GM12892 (cell line): ENCODE measurements around the gene INPP4B.

Source experiments
- POLR2A ChIP-seq: IDR thresholded peaks from 2 replicates; pipeline ENCODE4 v1.6.1; 2011; ENCODE audit warnings: low read depth, low read length, control low read depth
- POLR2AphosphoS5 ChIP-seq: IDR thresholded peaks from 2 replicates; pipeline ENCODE4 v1.6.1; 2011; ENCODE audit warnings: low read depth, low read length, control low read depth
- TAF1 ChIP-seq: IDR thresholded peaks from 2 replicates; pipeline ENCODE4 v1.6.1; 2011; ENCODE audit warnings: low read depth, mild to moderate bottlenecking, control low read depth, low read length, borderline replicate concordance

- TF ChIP-seq TAF1 (no peak), POLR2AphosphoS5 (no peak), POLR2A (no peak)
Observed at GRCh38 chr4:142579443-142579842, 266.7 kb downstream of the INPP4B start.
